ENCODE measurements around the gene MEIOB.

The MEIOB gene

GRCh38 chr16:1822801-1823200, 49.2 kb downstream of the MEIOB start:
- no peak for DNase-seq
- no peak overlapping the region for H2AFZ ChIP-seq (ENCODE audit: low read length)
- peaks cover 5% of the 10 kb centered on the region; the same call in 1 of the 2 replicates for H3K4me1 ChIP-seq (ENCODE audit: low read length)
- no peaks in the 10 kb centered on the region for H3K36me3 ChIP-seq (replicated peaks; ENCODE audit: insufficient read depth, low read length)
- no peaks in the 10 kb centered on the region for H3K9me2 ChIP-seq (replicated peaks; ENCODE audit: insufficient read depth, low read length)
- H3K27ac ChIP-seq (ENCODE audit: low read length), result no peak overlapping the region
- no peaks in the 10 kb centered on the region for H4K20me1 ChIP-seq (ENCODE audit: insufficient read depth, low read length)
- H3K9me3 ChIP-seq (replicated peaks; ENCODE audit: insufficient read depth, low read length), result no peaks in the 10 kb centered on the region
- H3K79me2 ChIP-seq (ENCODE audit: low read length), result peaks cover 43% of the 10 kb centered on the region
- no peak overlapping the region for H3K4me3 ChIP-seq (ENCODE audit: low read length)
- no peak overlapping the region for H3K9ac ChIP-seq (ENCODE audit: low read length)
- no peaks in the 10 kb centered on the region for H3K27me3 ChIP-seq (replicated peaks; ENCODE audit: insufficient read depth, low read length)
- TF ChIP-seq EZH2 (optimal IDR thresholded peaks at IDR 0.05; ENCODE audit: low read depth, low read length), result no peak
- H3K4me2 ChIP-seq (ENCODE audit: low read depth, low read length), result no peak overlapping the region
- peaks cover 6% of the 10 kb centered on the region for H3F3A ChIP-seq (ENCODE audit: insufficient read depth, low read length)

GRCh38 chr16:1821861-1822611, 49.9 kb downstream of the MEIOB start:
- DNase-seq, result no peak
- TF ChIP-seq CTCF (IDR thresholded peaks at IDR 0.05; ENCODE audit: low read length), result no peak
- TF ChIP-seq EZH2 (optimal IDR thresholded peaks at IDR 0.05; ENCODE audit: low read depth, low read length), result no peak
- TF ChIP-seq EZH2phosphoT487 (IDR thresholded peaks at IDR 0.05; ENCODE audit: low read length), result no peak
- H3K79me2 ChIP-seq (ENCODE audit: low read length), result peaks cover 35% of the 10 kb centered on the region
- no peaks in the 10 kb centered on the region for H4K20me1 ChIP-seq (ENCODE audit: insufficient read depth, low read length)
- no peak overlapping the region for H3K9ac ChIP-seq (ENCODE audit: low read length)
- H2AFZ ChIP-seq (ENCODE audit: low read length), result no peak overlapping the region
- H3K27ac ChIP-seq (ENCODE audit: low read length), result no peak overlapping the region
- no peaks in the 10 kb centered on the region for H3K9me3 ChIP-seq (replicated peaks; ENCODE audit: insufficient read depth, low read length)
- no peaks in the 10 kb centered on the region for H3K27me3 ChIP-seq (replicated peaks; ENCODE audit: insufficient read depth, low read length)
- peaks cover 5% of the 10 kb centered on the region; the same call in 1 of the 2 replicates for H3K4me1 ChIP-seq (ENCODE audit: low read length)
- no peaks in the 10 kb centered on the region for H3K36me3 ChIP-seq (replicated peaks; ENCODE audit: insufficient read depth, low read length)
- H3K4me2 ChIP-seq (ENCODE audit: low read depth, low read length), result no peak overlapping the region
- peaks cover 6% of the 10 kb centered on the region for H3F3A ChIP-seq (ENCODE audit: insufficient read depth, low read length)
- H3K9me2 ChIP-seq (replicated peaks; ENCODE audit: insufficient read depth, low read length), result no peaks in the 10 kb centered on the region
- no peak overlapping the region for H3K4me3 ChIP-seq (ENCODE audit: low read length)

- Histone ChIP-seq H3K27ac (ENCODE audit: low read length) (no peak overlapping the region), H3K9ac (ENCODE audit: low read length) (no peak overlapping the region), H3K36me3 (replicated peaks; ENCODE audit: insufficient read depth, low read length) (no peaks in the 10 kb centered on the region)
Measured at GRCh38 chr16:1820946-1821290, 51.0 kb downstream of the MEIOB start.

More at GRCh38 chr16:1820946-1821290, 51.0 kb downstream of the MEIOB start:
- H3K27me3 ChIP-seq (replicated peaks; ENCODE audit: insufficient read depth, low read length), result no peaks in the 10 kb centered on the region
- H3K4me2 ChIP-seq (ENCODE audit: low read depth, low read length), result no peak overlapping the region
- H3K9me2 ChIP-seq (replicated peaks; ENCODE audit: insufficient read depth, low read length), result no peaks in the 10 kb centered on the region
- H3K4me3 ChIP-seq (ENCODE audit: low read length), result no peak overlapping the region
- TF ChIP-seq EZH2phosphoT487 (IDR thresholded peaks at IDR 0.05; ENCODE audit: low read length) (no peak), CTCF (IDR thresholded peaks at IDR 0.05; ENCODE audit: low read length) (no peak), EZH2 (optimal IDR thresholded peaks at IDR 0.05; ENCODE audit: low read depth, low read length) (no peak)
- no peaks in the 10 kb centered on the region for H3K9me3 ChIP-seq (replicated peaks; ENCODE audit: insufficient read depth, low read length)
- peaks cover 6% of the 10 kb centered on the region for H3F3A ChIP-seq (ENCODE audit: insufficient read depth, low read length)
- H2AFZ ChIP-seq (ENCODE audit: low read length), result no peak overlapping the region
- H3K79me2 ChIP-seq (ENCODE audit: low read length), result peaks cover 35% of the 10 kb centered on the region
- peaks cover 5% of the 10 kb centered on the region; the same call in 1 of the 2 replicates for H3K4me1 ChIP-seq (ENCODE audit: low read length)
- H4K20me1 ChIP-seq (ENCODE audit: insufficient read depth, low read length), result no peaks in the 10 kb centered on the region
- DNase-seq, result no peak
